ENCODE data around the gene ACOT11.

Gene ACOT11

DNA sequence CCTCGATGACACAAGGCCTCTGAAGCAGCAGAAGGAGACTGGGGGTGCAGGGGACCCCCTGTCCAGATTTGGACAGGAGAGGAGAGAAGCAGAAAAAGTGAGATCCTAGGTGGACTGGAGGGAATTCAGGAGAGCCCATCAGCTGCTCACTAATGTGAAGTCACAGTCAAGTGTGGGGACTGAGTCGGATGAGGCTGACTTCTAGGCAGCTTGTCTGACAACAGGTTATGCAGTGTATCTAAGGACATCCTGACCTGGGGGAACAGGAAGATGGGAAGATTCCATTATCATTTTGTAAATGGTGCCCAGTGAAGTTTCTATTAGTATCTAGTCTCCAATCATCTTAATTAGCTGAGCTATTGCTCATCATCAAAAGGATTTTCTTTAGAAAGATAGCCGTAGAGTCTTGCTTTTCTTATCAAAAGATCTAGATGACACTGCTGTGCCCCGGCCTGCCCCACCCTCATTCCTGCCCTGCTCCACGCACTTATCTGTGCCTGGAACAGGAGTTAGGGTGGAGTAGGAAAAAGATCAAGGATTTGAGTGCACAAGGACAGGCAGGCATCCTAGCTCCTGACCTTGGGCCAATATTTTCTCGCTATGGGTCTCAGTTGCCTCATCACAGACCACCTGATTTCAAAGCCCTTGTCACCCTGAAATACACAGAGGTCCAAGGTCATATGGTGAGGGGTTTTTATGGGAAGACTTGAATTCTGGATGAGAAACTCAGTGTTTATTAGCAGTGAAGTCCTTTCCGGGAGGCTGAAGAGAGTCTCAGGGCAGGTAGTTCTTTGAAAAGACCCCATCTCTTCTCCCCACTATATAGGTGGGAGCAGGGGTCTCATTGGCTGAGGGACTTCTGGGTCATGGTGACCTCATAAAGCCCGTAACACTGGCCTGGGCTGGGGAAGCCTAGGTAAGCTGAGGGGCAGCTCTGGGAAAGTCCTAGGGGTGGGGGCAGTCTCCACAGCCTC, 93.1 kb downstream of the ACOT11 start, which contains the start of gene MROH7:
TSS of gene MROH7 (plus strand) at position 924 of the 974 bp plus-strand sequence. CDS start 11,141 bp downstream, outside the sequence.
- peaks cover 18 to 26% of the 10 kb centered on the region in 2 donors for H3K4me1 ChIP-seq (ENCODE audit: control insufficient read depth in 1 of 2, insufficient read depth in 2 of 2, low read length in 2 of 2)
- peaks cover 14 to 18% of the 10 kb centered on the region in 2 donors for H3K9me3 ChIP-seq (ENCODE audit: control insufficient read depth in 1 of 2, low read length in 2 of 2)
- H3K27me3 ChIP-seq (ENCODE audit: control insufficient read depth in 1 of 2, insufficient read depth in 2 of 2, low read length in 2 of 2): no peaks in the 10 kb centered on the region
- no peak within 1 kb of the TSS for H3K9ac ChIP-seq (ENCODE audit: low read depth in 1 of 2, low read length in 2 of 2)
- H3K36me3 ChIP-seq (ENCODE audit: control insufficient read depth in 1 of 2, insufficient read depth in 2 of 2, low read length in 2 of 2): no peaks in the 10 kb centered on the region
- H3K4me3 ChIP-seq (ENCODE audit: low read depth in 1 of 2, low read length in 2 of 2): no peak within 1 kb of the TSS
- no peak within 1 kb of the TSS for H3K27ac ChIP-seq (ENCODE audit: low read depth, low read length)

DNA sequence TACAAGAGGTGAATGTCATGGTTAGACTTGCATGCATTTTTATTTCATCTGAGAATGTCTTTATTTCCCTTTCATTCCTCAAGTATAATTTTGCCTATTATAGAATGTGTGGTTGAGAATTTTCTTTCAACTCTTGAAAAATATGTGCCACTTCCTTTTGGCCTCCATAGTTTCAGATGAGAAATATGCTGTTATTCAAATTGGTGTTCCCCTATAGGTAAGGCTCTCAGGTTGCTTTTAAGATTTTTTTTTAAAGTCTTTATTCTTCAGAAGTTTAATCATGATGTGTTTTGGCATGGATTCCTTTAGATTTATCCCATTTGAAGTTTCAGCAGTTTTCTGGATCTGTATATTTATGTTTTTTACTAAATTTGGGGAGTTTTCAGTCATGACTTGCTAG, 95.7 kb downstream of the ACOT11 start:
- H3K27me3 ChIP-seq (ENCODE audit: control insufficient read depth in 1 of 2, insufficient read depth in 2 of 2, low read length in 2 of 2): no peaks in the 10 kb centered on the region
- no peaks in the 10 kb centered on the region for H3K36me3 ChIP-seq (ENCODE audit: control insufficient read depth in 1 of 2, insufficient read depth in 2 of 2, low read length in 2 of 2)
- no peak overlapping the region for H3K4me3 ChIP-seq (ENCODE audit: low read depth in 1 of 2, low read length in 2 of 2)

DNA sequence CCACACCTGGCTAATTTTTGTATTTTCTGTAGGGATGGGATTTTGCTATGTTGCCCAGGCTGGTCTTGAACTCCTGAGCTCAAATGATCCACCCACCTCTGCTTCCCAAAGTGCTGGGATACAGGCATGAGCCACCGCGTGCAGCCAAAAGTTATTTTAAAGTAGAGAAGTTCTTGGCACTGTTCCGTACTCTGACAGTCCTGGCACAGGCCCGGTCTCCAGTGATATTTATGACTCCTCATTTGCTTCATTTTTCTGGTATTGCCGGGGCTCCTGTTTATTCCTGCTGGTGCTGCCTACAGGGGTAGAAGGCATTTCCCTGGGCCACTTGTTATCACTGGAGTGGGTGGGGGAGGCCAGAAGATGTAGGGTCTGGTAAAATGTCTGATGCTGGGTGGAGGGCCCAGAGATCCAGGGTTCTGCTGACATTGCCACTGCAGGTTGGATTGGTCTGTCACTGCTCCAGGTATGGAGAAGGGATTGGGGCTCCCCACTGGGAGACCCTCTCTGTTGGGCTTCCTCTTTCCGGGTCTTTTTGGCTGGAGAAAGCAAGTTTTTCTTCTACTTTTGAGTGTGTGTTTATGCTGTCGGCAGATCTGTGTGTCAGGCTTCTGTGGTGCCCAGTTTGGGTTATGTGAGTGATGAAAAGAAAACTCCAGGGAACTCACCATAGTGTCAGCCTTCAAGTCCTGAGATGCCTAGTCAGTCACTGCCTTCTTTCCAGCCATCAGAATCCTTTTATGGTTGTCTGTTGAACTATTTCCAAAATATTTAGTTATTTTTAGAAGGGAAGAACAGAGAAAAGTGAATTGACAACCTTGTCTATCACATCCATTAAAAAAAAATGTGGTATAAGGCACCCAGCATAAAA, 98.0 kb downstream of the ACOT11 start:
- no peaks in the 10 kb centered on the region for H3K27me3 ChIP-seq (ENCODE audit: control insufficient read depth in 1 of 2, insufficient read depth in 2 of 2, low read length in 2 of 2)
- no peak overlapping the region for H3K27ac ChIP-seq (ENCODE audit: low read depth, low read length)
- H3K4me1 ChIP-seq (ENCODE audit: control insufficient read depth in 1 of 2, insufficient read depth in 2 of 2, low read length in 2 of 2): peaks cover 28 to 33% of the 10 kb centered on the region in 2 donors
- no peak overlapping the region for H3K9ac ChIP-seq (ENCODE audit: low read depth in 1 of 2, low read length in 2 of 2)
- no peak overlapping the region for H3K4me3 ChIP-seq (ENCODE audit: low read depth in 1 of 2, low read length in 2 of 2)
- H3K36me3 ChIP-seq (ENCODE audit: control insufficient read depth in 1 of 2, insufficient read depth in 2 of 2, low read length in 2 of 2): no peaks in the 10 kb centered on the region
- H3K9me3 ChIP-seq (ENCODE audit: control insufficient read depth in 1 of 2, low read length in 2 of 2): peaks cover 14 to 18% of the 10 kb centered on the region in 2 donors

More for the DNA sequence above, 95.7 kb downstream of the ACOT11 start:
- Histone ChIP-seq H3K9ac (ENCODE audit: low read depth in 1 of 2, low read length in 2 of 2) (no peak overlapping the region), H3K27ac (ENCODE audit: low read depth, low read length) (no peak overlapping the region), H3K9me3 (ENCODE audit: control insufficient read depth in 1 of 2, low read length in 2 of 2) (peaks cover 14 to 18% of the 10 kb centered on the region in 2 donors), H3K4me1 (ENCODE audit: control insufficient read depth in 1 of 2, insufficient read depth in 2 of 2, low read length in 2 of 2) (peaks cover 22 to 29% of the 10 kb centered on the region in 2 donors)

DNA sequence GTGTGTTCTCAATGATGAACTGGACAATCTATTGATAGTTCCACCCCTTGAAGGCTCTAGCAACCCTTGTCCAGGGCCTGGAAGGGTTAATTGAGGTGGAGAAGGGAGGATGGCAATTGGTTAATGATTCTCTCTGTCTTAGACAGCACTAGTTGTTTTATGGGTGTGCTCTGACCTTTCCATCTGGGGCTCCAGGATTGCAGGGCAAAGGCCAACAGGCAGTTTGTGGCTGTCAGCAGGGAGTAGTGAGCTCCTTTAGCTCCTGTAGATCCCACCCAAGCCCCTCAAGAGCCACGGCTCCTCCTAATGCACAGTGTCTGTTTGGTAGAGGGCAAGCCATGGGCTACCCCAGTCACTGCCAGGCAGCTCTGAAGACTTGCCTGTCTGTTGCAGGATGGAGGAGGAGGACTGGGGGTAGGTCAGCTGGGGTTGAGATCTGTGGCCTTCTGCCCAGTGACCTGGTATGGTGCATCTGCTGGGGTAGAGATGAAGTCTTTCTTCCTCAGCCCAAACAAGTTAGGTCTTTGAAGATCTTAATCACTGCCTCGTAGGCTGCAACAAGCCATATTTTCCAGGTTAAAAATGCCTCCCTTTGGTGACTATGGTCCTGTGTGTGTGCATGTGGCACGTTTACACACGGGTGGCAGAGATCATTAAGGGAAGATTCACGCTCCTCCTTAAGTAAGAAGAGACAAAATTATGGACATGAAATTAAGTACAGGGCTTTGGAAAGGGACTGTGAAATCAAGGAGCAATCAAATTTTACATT, 101.3 kb downstream of the ACOT11 start:
- H3K4me1 ChIP-seq (ENCODE audit: control insufficient read depth in 1 of 2, insufficient read depth in 2 of 2, low read length in 2 of 2): peaks cover 32 to 40% of the 10 kb centered on the region in 2 donors
- H3K27ac ChIP-seq (ENCODE audit: low read depth, low read length): no peak overlapping the region
- H3K27me3 ChIP-seq (ENCODE audit: control insufficient read depth in 1 of 2, insufficient read depth in 2 of 2, low read length in 2 of 2): no peaks in the 10 kb centered on the region
- H3K4me3 ChIP-seq (ENCODE audit: low read depth in 1 of 2, low read length in 2 of 2): peak overlapping the region; percentile 27 to 53
- peak overlapping the region in 1 of 2 donors; percentile 31 for H3K9ac ChIP-seq (ENCODE audit: low read depth in 1 of 2, low read length in 2 of 2)
- H3K9me3 ChIP-seq (ENCODE audit: control insufficient read depth in 1 of 2, low read length in 2 of 2): peaks cover 0 to 3% of the 10 kb centered on the region in 2 donors
- H3K36me3 ChIP-seq (ENCODE audit: control insufficient read depth in 1 of 2, insufficient read depth in 2 of 2, low read length in 2 of 2): no peaks in the 10 kb centered on the region

DNA sequence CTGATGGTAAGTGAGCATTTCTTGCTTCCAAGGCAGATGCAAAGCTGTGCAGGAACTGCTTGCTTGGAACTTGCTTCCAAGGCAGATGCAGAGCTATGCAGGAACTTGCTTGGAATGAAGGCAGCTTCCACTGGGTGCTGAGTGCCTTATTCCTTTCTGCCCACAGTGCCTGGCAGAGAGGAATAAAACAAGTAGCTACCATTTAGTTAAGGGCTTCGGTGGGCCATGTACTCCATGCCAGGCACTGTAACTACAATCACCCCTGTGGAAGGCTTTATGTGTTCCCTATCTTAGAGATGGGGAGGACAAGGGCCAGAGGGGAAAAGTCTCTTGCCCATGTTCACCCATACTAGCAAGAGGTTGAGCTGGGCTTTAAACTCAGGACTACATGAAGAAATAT, 101.9 kb downstream of the ACOT11 start:
- Histone ChIP-seq H3K9me3 (ENCODE audit: control insufficient read depth in 1 of 2, low read length in 2 of 2) (no peaks in the 10 kb centered on the region), H3K36me3 (ENCODE audit: control insufficient read depth in 1 of 2, insufficient read depth in 2 of 2, low read length in 2 of 2) (no peaks in the 10 kb centered on the region), H3K9ac (ENCODE audit: low read depth in 1 of 2, low read length in 2 of 2) (peak overlapping the region; percentile 18 to 31), H3K27me3 (ENCODE audit: control insufficient read depth in 1 of 2, insufficient read depth in 2 of 2, low read length in 2 of 2) (no peaks in the 10 kb centered on the region), H3K27ac (ENCODE audit: low read depth, low read length) (no peak overlapping the region), H3K4me3 (ENCODE audit: low read depth in 1 of 2, low read length in 2 of 2) (no peak overlapping the region), H3K4me1 (ENCODE audit: control insufficient read depth in 1 of 2, insufficient read depth in 2 of 2, low read length in 2 of 2) (peaks cover 32 to 40% of the 10 kb centered on the region in 2 donors)

DNA sequence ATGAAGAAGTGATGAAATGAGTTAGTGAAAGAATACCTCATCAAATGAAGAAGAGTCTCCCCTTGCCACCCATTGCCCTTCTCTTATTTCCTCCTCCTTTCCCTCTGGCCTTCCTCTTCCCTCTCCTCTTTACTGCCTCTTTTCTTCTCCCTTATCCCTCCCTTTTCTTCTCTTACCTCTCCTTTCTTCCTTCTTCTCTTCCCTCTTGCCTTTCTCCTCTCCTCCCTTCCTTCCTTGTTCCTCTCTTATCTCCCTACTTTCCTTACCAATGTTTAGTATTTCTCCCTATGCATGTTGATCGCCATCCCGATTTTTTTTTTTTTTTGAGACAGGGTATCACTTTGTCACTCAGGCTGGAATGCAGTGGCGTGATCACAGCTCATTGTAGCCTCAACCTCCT, 102.4 kb downstream of the ACOT11 start:
- Histone ChIP-seq H3K36me3 (ENCODE audit: control insufficient read depth in 1 of 2, insufficient read depth in 2 of 2, low read length in 2 of 2) (no peaks in the 10 kb centered on the region), H3K9me3 (ENCODE audit: control insufficient read depth in 1 of 2, low read length in 2 of 2) (no peaks in the 10 kb centered on the region), H3K4me1 (ENCODE audit: control insufficient read depth in 1 of 2, insufficient read depth in 2 of 2, low read length in 2 of 2) (peaks cover 32 to 40% of the 10 kb centered on the region in 2 donors), H3K27me3 (ENCODE audit: control insufficient read depth in 1 of 2, insufficient read depth in 2 of 2, low read length in 2 of 2) (no peaks in the 10 kb centered on the region), H3K9ac (ENCODE audit: low read depth in 1 of 2, low read length in 2 of 2) (no peak overlapping the region), H3K4me3 (ENCODE audit: low read depth in 1 of 2, low read length in 2 of 2) (no peak overlapping the region), H3K27ac (ENCODE audit: low read depth, low read length) (no peak overlapping the region)

DNA sequence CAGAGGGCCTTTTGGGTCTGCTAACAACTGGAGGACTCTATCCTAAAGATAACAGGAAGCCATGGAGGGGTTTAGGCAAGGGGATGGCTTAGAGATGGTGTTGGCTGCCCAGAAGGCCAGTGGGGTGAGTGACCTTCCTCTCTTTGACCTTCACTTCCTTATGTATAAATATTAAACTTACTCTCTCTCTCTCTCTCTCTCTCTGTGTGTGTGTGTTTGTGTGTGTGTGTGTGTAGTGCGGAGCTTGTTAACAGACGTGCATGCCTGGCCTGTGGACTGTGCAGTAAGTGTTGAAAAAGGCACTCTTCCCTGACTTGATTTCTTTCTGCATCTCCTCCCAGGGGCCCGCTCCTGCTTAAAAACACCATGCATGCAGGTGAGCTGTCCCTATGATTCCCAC, 103.6 kb downstream of the ACOT11 start:
- Histone ChIP-seq H3K4me1 (ENCODE audit: control insufficient read depth in 1 of 2, insufficient read depth in 2 of 2, low read length in 2 of 2) (peaks cover 32 to 40% of the 10 kb centered on the region in 2 donors), H3K4me3 (ENCODE audit: low read depth in 1 of 2, low read length in 2 of 2) (no peak overlapping the region), H3K36me3 (ENCODE audit: control insufficient read depth in 1 of 2, insufficient read depth in 2 of 2, low read length in 2 of 2) (no peaks in the 10 kb centered on the region), H3K27me3 (ENCODE audit: control insufficient read depth in 1 of 2, insufficient read depth in 2 of 2, low read length in 2 of 2) (no peaks in the 10 kb centered on the region), H3K9me3 (ENCODE audit: control insufficient read depth in 1 of 2, low read length in 2 of 2) (no peaks in the 10 kb centered on the region), H3K9ac (ENCODE audit: low read depth in 1 of 2, low read length in 2 of 2) (no peak overlapping the region), H3K27ac (ENCODE audit: low read depth, low read length) (no peak overlapping the region)

DNA sequence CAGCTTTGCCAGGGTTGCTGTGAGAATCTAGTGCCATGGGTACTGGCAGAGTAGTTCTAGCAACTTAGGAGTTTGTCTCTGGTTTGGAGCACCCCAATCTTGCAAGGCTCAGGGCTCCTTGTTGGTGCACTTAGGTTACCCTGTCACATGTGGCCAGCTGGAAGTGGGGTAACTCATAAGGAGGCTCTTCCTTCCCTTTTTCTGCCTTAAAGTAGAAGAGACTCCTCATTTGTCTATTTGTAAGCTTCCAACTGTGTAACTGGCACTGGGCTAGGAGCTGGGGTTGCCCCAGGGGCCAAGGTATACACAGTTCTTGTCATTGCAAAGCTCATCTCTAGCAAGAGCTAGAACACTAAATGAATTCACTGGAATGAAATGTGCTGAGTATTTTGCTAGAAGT, 104.1 kb downstream of the ACOT11 start:
- Histone ChIP-seq H3K27ac (ENCODE audit: low read depth, low read length) (no peak overlapping the region), H3K36me3 (ENCODE audit: control insufficient read depth in 1 of 2, insufficient read depth in 2 of 2, low read length in 2 of 2) (no peaks in the 10 kb centered on the region), H3K27me3 (ENCODE audit: control insufficient read depth in 1 of 2, insufficient read depth in 2 of 2, low read length in 2 of 2) (no peaks in the 10 kb centered on the region), H3K4me1 (ENCODE audit: control insufficient read depth in 1 of 2, insufficient read depth in 2 of 2, low read length in 2 of 2) (peaks cover 32 to 40% of the 10 kb centered on the region in 2 donors), H3K4me3 (ENCODE audit: low read depth in 1 of 2, low read length in 2 of 2) (no peak overlapping the region), H3K9me3 (ENCODE audit: control insufficient read depth in 1 of 2, low read length in 2 of 2) (no peaks in the 10 kb centered on the region), H3K9ac (ENCODE audit: low read depth in 1 of 2, low read length in 2 of 2) (no peak overlapping the region)

DNA sequence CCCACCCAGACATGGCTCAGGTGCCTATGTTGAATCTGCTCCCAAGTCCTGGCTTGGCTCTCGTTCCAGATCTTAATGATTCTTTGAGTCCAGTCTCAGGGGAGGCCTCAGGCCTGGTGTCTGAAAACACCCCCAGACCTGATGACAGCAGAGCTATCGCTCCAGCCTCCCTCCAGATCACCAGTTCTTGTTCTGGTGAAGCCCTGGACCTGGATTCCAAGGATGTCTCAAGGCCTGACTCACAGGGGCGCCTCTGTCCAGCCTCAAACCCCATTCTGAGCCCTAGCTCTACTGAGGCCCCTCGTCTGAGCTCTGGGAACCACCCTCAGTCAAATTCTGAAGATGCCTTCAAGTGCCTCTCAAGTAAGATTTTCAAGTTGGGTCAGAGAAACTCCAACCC, 105.0 kb downstream of the ACOT11 start:
- Histone ChIP-seq H3K36me3 (ENCODE audit: control insufficient read depth in 1 of 2, insufficient read depth in 2 of 2, low read length in 2 of 2) (no peaks in the 10 kb centered on the region), H3K4me3 (ENCODE audit: low read depth in 1 of 2, low read length in 2 of 2) (no peak overlapping the region), H3K27me3 (ENCODE audit: control insufficient read depth in 1 of 2, insufficient read depth in 2 of 2, low read length in 2 of 2) (no peaks in the 10 kb centered on the region), H3K9ac (ENCODE audit: low read depth in 1 of 2, low read length in 2 of 2) (no peak overlapping the region), H3K9me3 (ENCODE audit: control insufficient read depth in 1 of 2, low read length in 2 of 2) (peaks cover 2 to 4% of the 10 kb centered on the region in 2 donors), H3K4me1 (ENCODE audit: control insufficient read depth in 1 of 2, insufficient read depth in 2 of 2, low read length in 2 of 2) (peaks cover 32 to 40% of the 10 kb centered on the region in 2 donors), H3K27ac (ENCODE audit: low read depth, low read length) (no peak overlapping the region)

Measured in duodenal mucosa (tissue), 2 donors.